Esophagus muscularis mucosa (tissue), 4 donors: ENCODE data around the gene MS4A15. TPM values are rescaled to one million over a fixed set of nuclear protein-coding genes. Genes with fewer than 3 reads are reported as not detected.

Experiments
- DNase-seq: peaks from one replicate; pipeline ENCODE4 v3.0.0-alpha.2; 2017; ENCODE audit errors: extremely low spot score
- H3K27ac ChIP-seq, 4 donors: fragments of 200-600 bp; sonication (generic); replicated peaks in 1 of 4; 1 replicate in 3 of 4; 2 replicates in 1 of 4; pipeline ENCODE4 v1.5.1; 2016 to 2019; ENCODE audit warnings: mild to moderate bottlenecking in 1 of 4
- H3K27me3 ChIP-seq, 4 donors: fragments of 200-600 bp; sonication (generic); one replicate each; pipeline versions ENCODE4 v1.5.1 to v1.6.0; 2016 to 2019
- H3K36me3 ChIP-seq, 4 donors: fragments of 200-600 bp; sonication (generic); one replicate each; pipeline ENCODE4 v1.5.1; 2016 to 2019
- H3K4me1 ChIP-seq, 4 donors: fragments of 200-600 bp; sonication (generic); one replicate each; pipeline ENCODE4 v1.5.1; 2016 to 2019
- H3K4me3 ChIP-seq, 4 donors: fragments of 200-600 bp; sonication (generic); 1 replicate in 2 of 4; 2 replicates in 2 of 4; pipeline ENCODE4 v1.5.1; 2016 to 2019; ENCODE audit warnings: mild to moderate bottlenecking in 4 of 4, moderate library complexity in 1 of 4
- H3K9me3 ChIP-seq, 4 donors: fragments of 200-600 bp; sonication (generic); 1 replicate in 3 of 4; 2 replicates in 1 of 4; pipeline ENCODE4 v1.5.1; 2016 to 2019
- CTCF ChIP-seq, 3 experiments: fragments of 200-600 bp in 2 of 3; fragments of 450-650 bp in 1 of 3; sonication (generic) in 2 of 3; IDR thresholded peaks; one replicate each; pipeline ENCODE4 v1.5.1; 2017 to 2019; ENCODE audit warnings: antibody characterized with exemption in 3 of 3, mild to moderate bottlenecking in 2 of 3, moderate library complexity in 1 of 3
- EP300 ChIP-seq: sonication (generic); formaldehyde crosslinking; IDR thresholded peaks from one replicate; pipeline ENCODE4 v1.6.1; 2017; ENCODE audit warnings: antibody characterized with exemption
- POLR2A ChIP-seq: fragments of 450-650 bp; IDR thresholded peaks from one replicate; pipeline ENCODE4 v1.6.1; 2017; ENCODE audit warnings: antibody characterized with exemption, moderate library complexity, mild to moderate bottlenecking, low read depth
- POLR2AphosphoS5 ChIP-seq, 2 donors: sonication (generic); formaldehyde crosslinking; IDR thresholded peaks; one replicate each; pipeline ENCODE4 v1.6.1; 2017; ENCODE audit warnings: antibody characterized with exemption in 2 of 2
- WGBS: methylation state at CpG from one replicate; pipeline ENCODE4 v1.1.5; 2018; 5-methylcytosine and 5-hydroxymethylcytosine counted together
- intact Hi-C: fragments of 100-400 bp; cut with DNase I; formaldehyde crosslinking; loops from one replicate; pipeline ENCODE4 v1.15.1; 2023
- total RNA-seq, 4 donors: library from RNA; depleted of rRNA; stranded (reverse); fragments of >200 nt; gene quantifications; one replicate each; pipeline versions ENCODE4 v1.1.0 to v1.2.1, GENCODE V29; 2016

Gene MS4A15
- total RNA-seq, 4 donors from 2014 or later: 0.40 to 0.52 TPM; not detected in 2

- H3K27me3 ChIP-seq: no peaks in the 10 kb centered on the region
- no peak overlapping the region for H3K4me3 ChIP-seq
- intact Hi-C loops: no loop called here
- no peaks in the 10 kb centered on the region for H3K36me3 ChIP-seq
- peaks cover 10 to 24% (median 18%) of the 10 kb centered on the region in 4 donors for H3K4me1 ChIP-seq
- WGBS: 92% methylated on average over 9 of the region's 12 CpGs
- TF ChIP-seq POLR2AphosphoS5 (IDR thresholded peaks at IDR 0.05) (no peak), POLR2A (no peak), EP300 (no peak), CTCF (IDR thresholded peaks at IDR 0.05) (no peak)
- no peak overlapping the region for H3K27ac ChIP-seq
- H3K9me3 ChIP-seq: no peaks in the 10 kb centered on the region
- DNase-seq: no peak
Observed at GRCh38 chr11:60782393-60783140, 25.9 kb downstream of the MS4A15 start.

- no peak for DNase-seq
- intact Hi-C loops: no loop called here
Observed at GRCh38 chr11:60783141-60783484, 26.4 kb downstream of the MS4A15 start.

GRCh38 chr11:60783911-60784310, 27.2 kb downstream of the MS4A15 start:
- WGBS: 91% methylated on average over 7 of the region's 7 CpGs
- no peaks in the 10 kb centered on the region for H3K36me3 ChIP-seq
- H3K9me3 ChIP-seq: no peaks in the 10 kb centered on the region
- H3K4me1 ChIP-seq: peaks cover 10 to 31% (median 22%) of the 10 kb centered on the region in 4 donors
- no peak for DNase-seq
- no peak overlapping the region for H3K4me3 ChIP-seq
- H3K27me3 ChIP-seq: no peaks in the 10 kb centered on the region
- intact Hi-C loops: no loop called here
- no peak overlapping the region for H3K27ac ChIP-seq
- no peak for TF ChIP-seq EP300
- TF ChIP-seq POLR2A: no peak
- TF ChIP-seq CTCF (IDR thresholded peaks at IDR 0.05): no peak
- TF ChIP-seq POLR2AphosphoS5 (IDR thresholded peaks at IDR 0.05): no peak

More at GRCh38 chr11:60783141-60783484, 26.4 kb downstream of the MS4A15 start:
- Histone ChIP-seq H3K36me3 (no peaks in the 10 kb centered on the region), H3K4me3 (no peak overlapping the region), H3K27ac (no peak overlapping the region), H3K9me3 (no peaks in the 10 kb centered on the region), H3K4me1 (peaks cover 10 to 25% (median 21%) of the 10 kb centered on the region in 4 donors), H3K27me3 (no peaks in the 10 kb centered on the region)
- TF ChIP-seq EP300 (no peak), CTCF (IDR thresholded peaks at IDR 0.05) (no peak), POLR2A (no peak), POLR2AphosphoS5 (IDR thresholded peaks at IDR 0.05) (no peak)
- 96% methylated on average over 8 of the region's 8 CpGs for WGBS

GRCh38 chr11:60785136-60785535, 28.5 kb downstream of the MS4A15 start, which contains the start of gene MS4A10:
MS4A10 (plus strand) TSS chr11:60785333; CDS start chr11:60790336, 5,003 bp downstream.
- Histone ChIP-seq H3K27me3 (no peaks in the 10 kb centered on the region), H3K36me3 (no peaks in the 10 kb centered on the region), H3K4me1 (peaks cover 10 to 31% (median 22%) of the 10 kb centered on the region in 4 donors), H3K27ac (no peak within 1 kb of the TSS), H3K9me3 (no peaks in the 10 kb centered on the region), H3K4me3 (no peak within 1 kb of the TSS)
- intact Hi-C loops: no loop called here
- no peak for TF ChIP-seq EP300
- TF ChIP-seq POLR2AphosphoS5 (IDR thresholded peaks at IDR 0.05): no peak
- TF ChIP-seq POLR2A: no peak
- no peak for TF ChIP-seq CTCF (IDR thresholded peaks at IDR 0.05)
- 59% methylated on average over 8 of the region's 9 CpGs for WGBS
- no peak for DNase-seq
